GM21390 (cell line): ENCODE results near the gene CDC42BPB.

Experiments
- ATAC-seq: cut with Tn5 transposase; IDR thresholded peaks from one replicate; pipeline ENCODE4 v1.9.1; 2021; ENCODE audit not compliant: unreplicated experiment

The CDC42BPB gene

DNA sequence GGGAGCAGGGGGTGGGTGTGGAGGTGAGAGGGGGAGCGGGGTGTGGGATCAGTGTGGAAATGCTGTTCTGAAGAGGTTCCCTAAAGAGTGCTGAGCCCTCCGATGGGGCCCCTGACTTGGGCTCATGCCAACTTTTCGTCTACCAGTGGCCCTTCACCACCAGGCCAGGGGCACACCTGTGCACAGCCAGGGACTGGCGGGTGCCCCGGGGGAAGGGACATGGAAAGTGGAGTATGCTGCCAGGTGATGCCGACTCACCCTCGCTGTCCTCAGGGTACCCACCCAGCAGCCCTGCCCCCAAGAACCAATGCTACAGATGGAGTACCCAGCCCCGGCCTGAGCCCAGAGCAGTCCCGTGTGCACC, 108.7 kb downstream of the CDC42BPB start:
- ATAC-seq, result no peak

DNA sequence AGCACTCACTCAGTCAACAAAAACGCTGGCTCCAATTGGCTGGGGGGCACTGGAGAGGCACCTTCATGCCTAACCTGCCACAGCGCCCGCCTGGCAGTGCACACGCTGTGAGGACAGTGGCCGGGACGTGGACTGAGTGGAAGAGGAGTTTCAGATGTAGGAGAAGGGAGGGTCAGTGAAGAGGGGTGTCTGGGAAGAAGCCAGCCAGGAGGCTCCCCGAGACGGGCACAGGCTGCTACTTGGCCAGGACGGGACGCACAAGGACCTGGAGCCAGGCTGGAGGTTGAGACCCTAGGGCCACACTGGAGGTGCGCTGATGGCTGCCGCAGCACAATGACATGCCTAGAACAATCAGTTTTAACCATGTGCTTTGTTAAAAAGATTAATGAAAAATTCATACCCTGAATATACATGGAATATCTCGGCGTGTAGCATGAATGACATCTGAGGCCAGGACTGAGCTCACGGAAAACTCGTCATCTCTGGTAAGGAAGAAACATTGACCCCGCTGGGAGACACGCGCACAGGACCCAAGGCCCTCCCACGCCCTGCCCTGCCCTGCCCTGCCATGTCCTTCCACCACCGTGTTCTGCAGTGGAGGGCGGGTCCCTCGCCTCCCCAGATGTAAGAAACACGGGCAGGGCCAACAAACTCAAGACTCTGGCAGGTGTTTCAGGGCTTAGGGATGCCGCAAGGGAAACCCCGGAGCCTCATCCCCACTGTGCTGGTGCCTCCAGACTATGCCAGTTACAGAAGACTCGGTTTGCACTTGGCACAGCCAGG, 109.8 kb downstream of the CDC42BPB start:
- no peak for ATAC-seq

DNA sequence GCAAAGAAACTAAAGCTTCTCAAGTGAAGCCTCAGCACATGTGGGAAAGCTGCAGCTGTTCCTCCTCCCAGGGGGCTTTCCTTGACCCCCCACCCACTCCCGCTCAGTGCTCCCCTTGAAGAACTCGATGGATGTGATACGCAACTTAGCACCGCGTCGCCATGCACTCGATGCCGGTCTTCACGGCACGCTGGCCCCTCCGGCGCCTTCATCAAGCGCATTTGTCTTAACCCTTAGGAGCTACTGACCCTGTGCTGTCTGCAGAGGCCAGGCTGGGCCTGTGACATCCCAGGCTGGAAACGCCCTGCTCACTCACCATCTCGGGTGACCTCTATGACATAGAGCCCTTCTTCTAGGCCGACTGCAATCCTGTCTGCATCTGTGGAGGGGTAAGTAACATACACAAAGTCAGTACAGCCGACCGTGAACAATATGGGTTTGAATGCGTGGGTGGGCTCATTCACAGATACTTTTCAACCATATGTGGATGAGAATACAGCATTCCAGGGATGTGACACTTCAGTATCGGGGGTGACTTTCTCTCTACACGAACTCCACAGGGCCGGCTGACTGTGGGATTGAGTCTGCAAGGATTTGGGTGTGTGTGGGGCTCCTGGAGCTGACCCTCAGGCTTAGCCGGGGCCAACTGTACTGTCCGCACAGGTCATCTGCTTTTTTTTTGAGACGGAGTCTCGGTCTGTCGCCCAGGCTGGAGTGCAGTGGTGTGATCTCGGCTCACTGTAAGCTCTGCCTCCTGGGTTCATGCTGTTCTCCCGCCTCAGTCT, 111.8 kb downstream of the CDC42BPB start:
- ATAC-seq, result no peak

DNA sequence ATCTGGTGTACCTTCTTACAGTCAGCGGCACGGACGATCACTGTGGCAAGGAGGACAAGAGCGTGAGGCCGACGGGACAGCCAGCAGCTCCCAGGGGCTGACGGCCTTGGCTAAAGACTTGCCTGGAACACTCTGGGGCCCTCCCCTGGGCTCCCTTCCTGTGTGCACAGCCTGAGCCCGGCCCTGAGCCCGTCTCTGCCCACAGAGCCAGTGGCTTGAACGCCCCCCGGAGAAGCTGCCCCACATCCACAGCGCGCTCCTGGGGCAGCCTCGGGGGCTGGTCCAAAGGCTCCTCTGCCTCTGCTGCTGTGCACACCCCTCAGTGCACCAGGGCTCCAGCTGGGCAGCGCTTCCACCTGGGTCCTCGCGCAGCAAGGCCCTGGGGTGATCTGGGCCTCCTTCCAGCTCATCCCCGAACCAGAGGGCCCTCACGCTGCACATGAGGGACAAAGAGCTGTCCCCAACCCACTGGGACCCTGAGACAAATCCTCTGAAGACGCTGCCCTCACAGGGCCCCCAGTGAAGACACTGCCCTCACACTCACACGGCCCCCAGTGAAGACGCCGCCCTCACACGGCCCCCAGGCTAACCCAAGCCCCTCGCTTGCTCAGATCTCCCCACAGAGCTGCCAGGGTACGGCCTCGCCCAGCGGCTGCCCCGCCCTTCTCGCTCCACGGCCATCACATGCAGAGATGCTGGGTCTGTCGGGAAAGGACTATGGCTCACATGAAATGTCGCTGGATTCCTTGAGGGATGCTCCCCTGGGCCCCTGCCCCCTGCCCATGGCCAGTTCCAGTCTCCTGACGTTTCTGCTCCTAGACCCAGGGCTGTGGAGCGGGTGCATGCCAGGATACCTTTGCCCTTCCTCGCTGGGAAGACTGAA, 112.7 kb downstream of the CDC42BPB start:
- no peak for ATAC-seq

DNA sequence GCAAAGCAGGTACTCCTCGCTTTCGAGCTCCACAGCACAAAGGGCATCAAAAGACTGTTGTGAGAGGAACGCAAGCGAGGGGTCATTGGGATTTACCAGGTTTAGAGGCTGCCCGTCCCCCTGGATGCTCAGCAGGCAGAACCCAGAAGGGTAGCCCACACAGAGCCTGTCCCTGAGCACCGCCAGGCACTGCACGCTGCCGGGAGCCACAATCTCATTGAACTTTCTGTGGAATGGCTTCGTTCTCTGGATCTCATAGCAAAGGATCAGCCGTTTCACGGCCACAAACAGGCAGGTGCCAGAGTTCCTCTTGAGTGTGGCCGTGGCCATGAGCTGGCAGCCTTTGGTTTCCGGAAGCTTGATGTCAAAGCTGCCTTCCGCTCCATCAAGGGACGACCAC, 113.4 kb downstream of the CDC42BPB start:
- no peak for ATAC-seq

DNA sequence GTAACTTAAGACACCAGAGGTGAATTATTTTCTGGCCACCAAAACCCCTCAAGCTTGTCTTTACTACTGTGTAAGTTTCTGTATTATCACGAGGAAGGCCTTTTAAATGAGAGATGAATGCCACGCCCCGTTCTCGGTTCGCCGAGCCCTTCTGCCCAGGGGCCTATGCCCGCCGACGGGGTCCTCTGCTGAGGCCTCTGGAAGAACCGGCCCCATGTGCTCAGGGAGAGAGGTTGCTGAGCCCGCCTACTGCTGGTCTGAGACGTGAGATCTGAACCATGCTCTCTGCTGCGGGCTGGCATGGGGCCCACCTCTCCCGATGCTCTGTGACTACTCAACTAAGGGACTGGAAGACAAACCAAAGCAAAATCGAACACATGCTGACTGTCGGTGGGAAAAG, 113.9 kb downstream of the CDC42BPB start:
- ATAC-seq, result no peak

DNA sequence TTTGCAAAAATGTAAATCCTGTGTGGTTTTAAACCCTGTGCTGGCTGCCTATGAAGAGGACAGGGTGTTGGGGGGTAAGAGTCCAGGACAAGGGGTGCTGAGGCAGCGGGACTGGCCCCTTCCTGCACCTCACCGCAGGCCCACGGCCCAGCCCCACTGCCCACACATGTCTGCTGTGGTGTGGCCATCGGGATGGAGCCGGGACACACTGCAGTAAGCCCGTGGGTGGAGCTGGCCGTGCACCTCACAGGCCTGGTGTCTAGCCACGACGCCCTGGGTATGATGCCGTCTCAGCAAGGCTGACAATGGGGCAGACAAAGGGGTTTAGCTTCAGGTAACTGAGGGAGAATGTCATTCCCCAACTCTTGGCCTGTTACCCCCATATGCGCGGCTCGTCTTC, 115.3 kb downstream of the CDC42BPB start:
- no peak for ATAC-seq

DNA sequence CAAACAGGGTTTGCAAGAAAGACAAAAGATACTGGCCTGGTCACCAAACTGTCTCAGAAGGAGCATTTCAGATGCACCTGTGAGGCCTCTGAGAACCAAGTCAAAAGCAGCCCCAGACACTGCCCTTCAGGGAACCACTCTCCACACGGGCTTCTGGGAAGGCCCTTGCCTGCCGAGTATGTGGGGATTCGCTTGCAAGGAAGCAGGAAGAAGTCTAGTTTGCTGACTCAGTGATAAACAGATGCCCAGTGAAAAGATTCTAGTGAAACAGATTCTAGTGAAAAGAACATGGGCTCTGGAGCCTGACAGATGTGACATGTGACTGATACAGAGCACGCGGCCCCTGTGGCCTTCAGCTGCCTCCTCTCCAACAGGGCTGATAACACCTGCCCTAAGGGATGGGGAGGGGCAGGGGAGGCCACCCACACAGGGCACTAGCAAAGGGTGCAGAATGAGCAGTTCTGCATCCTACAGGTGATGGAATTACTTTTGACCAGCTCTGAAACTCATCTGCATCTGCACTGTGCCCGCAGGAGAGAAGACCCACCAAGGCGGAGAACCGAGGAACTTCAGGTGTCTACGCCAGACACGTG, 115.8 kb downstream of the CDC42BPB start:
- no peak for ATAC-seq

DNA sequence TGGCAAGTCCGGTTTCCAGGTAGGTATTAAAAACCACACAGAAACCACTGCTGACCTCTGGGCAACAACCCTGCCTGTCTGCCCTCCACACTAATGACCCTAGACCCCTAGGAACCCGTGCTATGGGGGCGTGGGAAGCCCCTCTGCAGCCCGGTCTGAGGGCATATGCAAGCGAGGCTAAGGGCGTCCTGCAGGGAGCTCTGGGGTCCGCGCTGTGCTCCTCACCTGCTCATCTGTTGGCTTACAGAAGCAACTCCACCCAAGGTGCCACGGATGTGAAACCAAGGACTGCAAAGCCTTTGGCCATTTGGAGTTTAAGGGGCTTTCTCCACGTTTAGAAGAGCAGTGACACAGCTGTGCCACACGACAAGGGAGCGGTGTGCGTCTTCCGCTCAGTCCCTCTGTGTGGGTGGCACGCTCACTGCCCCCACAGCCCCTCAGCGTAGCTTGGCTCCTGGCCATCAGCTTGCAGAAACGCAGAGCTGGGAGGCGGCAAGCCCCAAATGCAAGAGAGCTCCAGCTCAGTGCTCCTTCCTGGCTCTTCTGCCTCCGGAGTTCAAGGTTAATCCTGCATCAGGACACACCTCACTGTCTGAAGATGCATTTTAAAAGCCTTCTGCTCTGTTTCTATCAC, 116.5 kb downstream of the CDC42BPB start:
- no peak for ATAC-seq

DNA sequence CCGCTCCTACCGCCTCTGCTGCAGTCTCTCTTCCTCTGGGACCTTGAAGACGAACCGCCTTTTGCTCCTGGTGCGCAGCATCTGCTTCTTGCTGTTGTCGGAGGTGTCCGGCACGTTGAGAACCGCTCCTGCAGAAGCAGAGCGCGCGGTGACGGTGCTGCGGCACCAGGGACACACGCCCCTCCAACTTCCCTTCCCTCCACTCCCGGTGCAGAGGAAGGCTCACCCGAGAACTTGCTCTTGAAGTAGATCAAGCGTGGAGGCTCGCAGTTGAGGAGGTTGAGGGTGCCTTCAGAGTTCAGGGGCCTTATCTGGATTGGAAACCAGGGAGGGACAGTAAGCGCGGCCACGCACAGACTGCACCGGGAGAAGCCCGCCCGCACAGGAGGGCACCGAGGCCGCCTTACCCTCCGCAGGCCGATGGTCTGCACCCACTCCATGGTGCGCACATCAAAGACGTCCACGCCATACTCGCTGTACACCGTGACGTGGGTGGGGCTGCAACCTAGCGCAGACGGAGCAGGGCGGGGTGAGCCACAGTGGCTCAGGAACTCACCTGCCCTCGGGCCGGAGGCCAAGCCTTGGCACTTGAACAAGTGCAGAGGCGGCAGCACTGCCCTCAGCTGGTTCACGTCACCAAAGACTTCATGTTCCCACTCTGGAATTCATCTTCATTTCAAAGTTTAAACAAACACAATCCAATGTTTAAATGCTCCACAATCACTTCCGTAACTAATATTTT, 117.4 kb downstream of the CDC42BPB start:
- ATAC-seq, result no peak

DNA sequence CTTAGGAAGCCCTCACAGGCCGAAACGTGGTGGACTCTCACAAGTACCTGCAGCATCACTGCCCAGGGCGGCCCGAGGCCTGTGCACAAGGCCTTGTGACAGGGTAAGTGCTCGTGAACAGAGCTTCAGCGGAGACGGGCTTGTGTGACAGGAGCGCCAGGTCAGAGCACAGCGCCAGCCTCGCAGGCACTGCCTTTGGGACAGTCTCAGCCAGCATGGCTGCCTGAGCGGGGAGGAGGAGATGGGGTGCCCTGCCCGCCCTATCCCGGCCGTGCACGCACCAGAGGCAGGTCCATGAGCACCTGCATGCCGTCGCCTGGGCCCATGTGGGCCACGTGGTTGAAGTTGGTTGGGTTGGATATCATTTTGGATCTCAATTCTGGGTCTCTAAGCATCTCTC, 118.0 kb downstream of the CDC42BPB start:
- no peak for ATAC-seq

DNA sequence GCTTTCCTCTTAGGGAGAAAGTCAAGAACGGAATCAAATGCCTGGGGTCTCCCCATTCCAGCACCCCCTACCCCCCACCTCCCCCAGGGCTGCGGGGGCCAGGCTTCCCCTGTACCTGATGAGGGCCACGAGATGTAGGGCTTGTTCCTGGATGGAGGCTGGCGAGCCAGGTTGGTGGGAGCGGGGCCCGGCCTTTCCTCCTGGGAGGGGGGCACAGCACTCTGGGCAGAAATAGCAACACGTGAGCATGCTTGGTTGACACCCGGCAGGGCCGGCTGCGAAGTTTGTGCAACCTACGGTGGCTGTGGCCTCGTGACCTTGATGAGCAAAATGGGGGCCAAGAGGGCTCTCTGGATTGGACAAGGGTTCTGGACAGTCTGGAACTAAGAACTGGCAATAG, 119.2 kb downstream of the CDC42BPB start:
- no peak for ATAC-seq

DNA sequence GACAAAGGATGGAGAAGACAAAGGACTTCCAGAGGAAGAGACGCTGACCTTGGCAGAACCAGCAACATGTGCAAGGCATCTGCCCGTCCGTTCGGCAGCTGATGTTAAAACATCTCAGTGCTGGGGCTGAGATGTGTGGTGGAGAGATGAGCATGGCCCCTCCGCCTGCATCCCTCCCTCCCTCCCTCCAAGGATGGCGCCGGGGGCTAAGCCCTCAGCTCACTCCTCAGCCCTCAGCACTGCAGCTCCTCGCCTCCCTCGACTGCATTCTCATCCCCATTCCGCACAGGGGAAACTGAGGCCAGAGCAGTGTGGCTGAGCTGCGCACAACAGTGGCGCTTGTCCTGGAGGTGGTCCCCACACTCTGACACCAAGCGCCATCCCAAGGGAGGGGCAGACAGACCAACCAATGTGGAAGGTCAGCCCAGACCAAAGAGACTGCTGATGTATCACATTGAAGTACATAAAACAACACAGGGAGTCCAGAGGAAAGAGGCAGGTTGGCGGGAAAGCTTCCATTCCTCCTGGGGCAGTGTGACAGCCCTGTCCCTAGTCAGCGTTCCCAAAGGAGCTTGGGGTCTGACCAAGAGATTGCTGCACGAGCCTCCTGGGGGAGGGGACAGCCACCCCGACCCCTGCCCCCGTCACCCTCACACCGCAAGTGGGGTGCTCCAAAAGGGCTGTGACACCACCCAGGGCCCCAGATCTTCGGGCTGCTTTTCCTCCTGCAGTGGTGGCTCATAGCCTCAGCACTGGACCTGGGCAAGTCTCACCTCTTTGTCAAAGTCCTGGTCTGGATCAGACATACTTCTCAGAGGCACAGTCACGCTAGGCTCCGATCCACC, 119.8 kb downstream of the CDC42BPB start:
- ATAC-seq, result no peak

DNA sequence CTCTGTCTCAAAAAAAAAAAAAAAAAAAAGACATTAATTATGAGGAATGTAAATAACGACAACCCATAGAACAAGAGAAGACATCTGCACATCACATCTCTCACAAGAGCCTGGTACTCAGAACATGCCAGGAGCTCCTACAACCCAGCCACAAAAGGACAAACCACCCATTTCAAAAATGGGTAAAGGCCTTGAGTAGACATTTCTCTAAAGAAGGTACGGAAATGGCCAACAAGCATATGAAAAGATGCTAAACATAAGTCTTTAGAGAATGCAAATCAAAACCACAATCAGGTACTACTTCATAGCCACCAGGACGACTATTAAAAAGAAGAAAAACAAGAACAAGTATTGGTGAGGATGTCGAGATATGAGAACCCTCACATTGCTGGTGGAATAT, 121.6 kb downstream of the CDC42BPB start:
- no peak for ATAC-seq

DNA sequence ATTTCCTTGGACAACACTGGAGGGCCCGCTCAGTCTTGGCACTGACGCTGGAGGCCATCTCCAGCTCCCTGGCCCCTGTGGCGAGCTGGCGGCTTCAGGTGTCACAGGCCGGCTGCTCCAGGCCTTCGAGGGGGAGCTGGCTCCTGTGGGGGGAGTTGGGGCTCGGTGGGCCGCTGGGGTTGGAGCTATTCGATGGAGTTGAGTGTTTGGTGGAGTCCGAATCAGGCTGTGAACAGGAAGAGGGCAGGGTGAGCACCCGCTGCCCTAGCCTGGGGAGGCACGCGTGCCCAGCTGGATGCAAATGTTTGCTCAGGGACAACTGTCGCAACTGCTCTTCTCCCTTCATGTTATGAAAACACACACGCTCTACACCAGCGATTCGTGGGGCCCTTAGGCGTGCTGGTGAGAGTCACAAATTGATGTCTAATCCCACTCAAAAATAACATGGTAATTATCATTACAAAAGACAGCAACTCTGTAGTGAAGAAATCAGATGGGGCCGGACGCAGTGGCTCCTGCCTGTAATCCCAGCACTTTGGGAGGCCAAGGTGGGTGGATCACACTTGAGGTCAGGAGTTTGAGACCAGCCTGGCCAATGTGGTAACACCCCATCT, 123.6 kb downstream of the CDC42BPB start:
- no peak for ATAC-seq

DNA sequence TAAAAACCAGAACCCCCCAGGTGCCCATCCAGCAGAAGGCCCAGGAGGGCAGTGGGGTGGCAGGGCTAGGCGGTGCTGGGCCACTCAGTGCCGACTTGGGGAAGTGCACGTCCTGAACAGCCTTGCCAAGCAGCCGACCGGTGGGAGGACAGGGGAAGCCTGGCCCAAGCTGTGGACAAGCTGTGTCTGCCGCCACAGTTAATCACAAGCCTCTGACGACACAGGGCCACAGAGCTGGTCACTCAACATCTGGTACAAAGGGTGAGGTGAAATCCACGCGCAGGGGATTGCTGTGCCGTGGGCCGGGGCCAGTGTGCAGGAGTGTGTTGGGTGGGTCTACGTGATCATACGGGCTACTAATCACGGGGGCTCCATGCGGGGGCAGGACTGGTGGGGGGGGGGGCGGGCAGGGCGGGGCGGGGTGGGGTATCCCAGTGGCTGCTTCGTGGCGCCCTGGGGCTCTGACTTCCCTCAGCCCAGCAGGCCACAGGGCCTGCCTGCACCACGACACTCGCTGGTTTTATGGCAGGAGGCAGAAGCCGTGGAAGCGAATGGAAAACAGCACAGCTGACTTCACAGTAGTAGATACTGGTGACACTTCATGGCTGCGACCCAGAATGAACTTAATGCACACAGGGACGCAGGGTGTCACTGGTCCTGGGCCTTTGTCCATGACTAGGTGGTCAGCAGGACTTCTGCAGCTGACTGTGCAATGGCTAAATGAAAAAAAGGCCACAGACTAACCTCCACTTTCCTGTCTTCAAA, 124.7 kb downstream of the CDC42BPB start:
- ATAC-seq, result no peak

DNA sequence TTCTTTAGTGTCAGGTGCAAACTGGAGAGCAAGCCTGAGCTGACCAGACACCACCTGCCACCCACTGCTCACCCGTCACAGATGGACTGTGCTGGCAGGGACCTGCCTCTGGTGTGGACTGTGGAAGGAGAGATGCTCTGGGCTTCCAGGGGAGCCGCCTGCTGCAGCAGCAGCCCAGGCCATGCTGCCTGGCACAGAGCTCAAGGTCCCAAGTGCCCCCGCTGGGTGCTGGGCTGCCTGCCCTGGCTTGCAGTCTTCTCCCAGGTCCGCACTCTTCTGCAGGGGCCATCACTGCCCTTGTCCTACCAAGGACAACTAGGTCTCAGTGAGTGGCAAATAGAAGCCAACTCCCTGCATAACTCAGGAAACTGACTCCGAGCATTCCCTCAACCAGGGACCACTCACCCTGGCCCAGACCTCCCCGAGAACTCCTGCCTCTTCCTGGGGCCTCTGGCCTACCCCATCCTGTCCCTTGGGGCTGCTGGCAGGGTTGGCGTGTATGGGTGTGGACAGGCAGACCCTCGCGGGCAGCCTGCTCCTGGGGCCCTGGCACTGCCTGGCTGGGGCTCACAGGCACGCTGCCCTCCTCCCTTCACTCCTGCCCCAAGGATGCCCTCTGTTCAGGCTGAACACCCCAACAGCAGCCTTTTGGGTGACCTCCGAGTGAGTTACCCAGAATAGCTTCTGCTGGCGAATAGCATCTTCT, 125.6 kb downstream of the CDC42BPB start:
- ATAC-seq, result no peak
